Measurements from ENCODE around the gene CDK5RAP1.

The CDK5RAP1 gene

GRCh38 chr20:33334111-33334510, 67.2 kb downstream of the CDK5RAP1 start:
- H3K27ac ChIP-seq, result no peak overlapping the region
- no peak for TF ChIP-seq CTCF (conservative IDR thresholded peaks at IDR 0.05)

DNA sequence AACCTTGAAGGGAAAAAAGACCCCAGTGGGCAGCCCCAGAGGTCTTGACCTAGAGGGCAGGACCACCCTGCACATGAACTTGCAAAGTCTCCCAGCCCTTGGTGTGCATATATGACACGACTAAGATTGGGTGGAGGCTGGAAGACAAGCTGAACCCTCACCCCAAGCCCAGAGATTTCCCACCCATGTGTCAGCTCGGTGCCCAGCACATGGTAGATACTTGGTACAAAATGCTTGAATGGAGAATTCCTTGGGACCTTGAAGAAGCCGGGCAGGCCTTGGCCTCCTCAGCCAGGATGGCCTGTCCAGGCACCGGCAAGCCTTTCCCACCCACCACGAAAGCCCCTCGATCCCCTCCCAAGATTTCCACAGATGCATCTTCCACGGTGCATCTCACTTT, 67.7 kb downstream of the CDK5RAP1 start:
- no peak overlapping the region for H3K27ac ChIP-seq
- no peak for TF ChIP-seq CTCF (conservative IDR thresholded peaks at IDR 0.05)

GRCh38 chr20:33332905-33333456, 68.3 kb downstream of the CDK5RAP1 start:
- H3K27ac ChIP-seq, result no peak overlapping the region
- no peak for TF ChIP-seq CTCF (conservative IDR thresholded peaks at IDR 0.05)

DNA sequence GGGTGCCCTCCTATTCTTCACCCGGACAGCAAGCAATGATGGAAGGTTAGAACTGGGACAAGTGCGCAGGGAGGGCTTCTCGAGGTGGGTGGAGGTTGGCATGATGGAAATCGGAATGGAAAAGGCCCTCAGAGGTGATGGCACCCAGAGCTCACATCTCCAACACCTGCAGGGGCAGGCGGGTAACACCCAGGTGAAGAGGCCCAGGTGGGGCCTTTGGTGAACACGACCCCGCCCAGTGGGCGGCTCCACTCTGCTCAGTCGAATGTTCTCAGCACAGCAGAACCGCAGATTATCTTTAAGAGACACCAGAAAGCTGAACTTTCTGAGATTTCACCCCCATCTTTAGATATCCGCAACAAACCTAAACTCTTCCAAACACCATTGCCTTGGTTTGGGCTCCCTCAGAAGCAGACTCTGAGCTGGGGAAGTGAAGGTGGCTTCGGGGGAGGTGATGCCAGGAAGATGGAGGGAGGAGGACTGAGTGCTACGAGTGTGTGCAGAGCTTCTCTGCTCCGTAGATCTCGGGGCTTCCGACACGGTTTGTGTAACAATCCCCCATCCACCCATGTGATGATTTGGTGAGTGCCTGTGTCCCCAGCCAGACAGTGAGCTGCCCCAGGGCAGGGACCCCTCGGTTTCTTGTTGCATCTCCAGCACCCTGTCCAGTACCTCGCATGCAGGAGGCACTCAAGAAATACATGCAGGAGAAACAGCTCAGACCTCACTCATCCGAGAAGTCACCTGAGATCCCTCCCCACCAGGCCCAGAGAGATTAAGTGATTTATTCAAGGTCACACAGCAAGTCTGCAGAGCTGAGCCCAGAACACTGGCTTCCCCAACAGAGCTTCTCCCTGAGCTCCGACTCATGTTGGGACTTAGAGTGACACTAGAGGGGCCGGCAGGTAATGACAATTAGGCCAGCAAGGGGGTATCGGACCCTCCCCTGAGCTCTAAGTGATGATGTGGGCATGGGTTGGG, 72.9 kb downstream of the CDK5RAP1 start:
- TF ChIP-seq CTCF (conservative IDR thresholded peaks at IDR 0.05), result no peak

GRCh38 chr20:33325350-33325749, 76.0 kb downstream of the CDK5RAP1 start:
- H3K27ac ChIP-seq, result no peak overlapping the region
- no peak for TF ChIP-seq CTCF (conservative IDR thresholded peaks at IDR 0.05)

More for the DNA sequence above, 72.9 kb downstream of the CDK5RAP1 start:
- no peak overlapping the region for H3K27ac ChIP-seq

- no peak overlapping the region for H3K27ac ChIP-seq
- no peak for TF ChIP-seq CTCF (conservative IDR thresholded peaks at IDR 0.05)
Observed at GRCh38 chr20:33323236-33323635, 78.1 kb downstream of the CDK5RAP1 start.

DNA sequence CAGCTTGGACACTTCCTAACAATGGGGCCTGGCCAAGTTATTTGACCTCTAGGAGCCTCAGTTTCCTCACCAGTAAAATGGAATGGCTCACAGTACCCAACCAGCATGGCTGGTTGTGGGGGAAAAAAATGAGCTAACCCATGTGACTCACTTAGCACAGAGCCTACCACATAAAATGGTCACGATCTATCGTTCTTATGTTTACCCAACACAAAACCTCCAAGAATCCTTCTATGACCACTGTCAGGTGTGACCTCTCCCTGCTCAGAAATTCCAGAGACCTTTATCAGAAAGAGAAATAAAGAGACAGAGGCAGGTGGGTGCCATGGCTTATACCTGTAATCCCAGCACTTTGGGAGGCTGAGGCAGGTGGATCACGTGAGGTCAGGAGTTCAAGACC, 78.9 kb downstream of the CDK5RAP1 start:
- H3K27ac ChIP-seq, result no peak overlapping the region
- TF ChIP-seq CTCF (conservative IDR thresholded peaks at IDR 0.05), result no peak

Measured in VCaP (cell line).